Measurements from ENCODE around the gene PRKG1.
"Not testable (repeated sequence)": the region's sequence is repeated elsewhere in the genome, so short reads cannot be mapped to it uniquely, and the experiment has no call there.

The PRKG1 gene

DNA sequence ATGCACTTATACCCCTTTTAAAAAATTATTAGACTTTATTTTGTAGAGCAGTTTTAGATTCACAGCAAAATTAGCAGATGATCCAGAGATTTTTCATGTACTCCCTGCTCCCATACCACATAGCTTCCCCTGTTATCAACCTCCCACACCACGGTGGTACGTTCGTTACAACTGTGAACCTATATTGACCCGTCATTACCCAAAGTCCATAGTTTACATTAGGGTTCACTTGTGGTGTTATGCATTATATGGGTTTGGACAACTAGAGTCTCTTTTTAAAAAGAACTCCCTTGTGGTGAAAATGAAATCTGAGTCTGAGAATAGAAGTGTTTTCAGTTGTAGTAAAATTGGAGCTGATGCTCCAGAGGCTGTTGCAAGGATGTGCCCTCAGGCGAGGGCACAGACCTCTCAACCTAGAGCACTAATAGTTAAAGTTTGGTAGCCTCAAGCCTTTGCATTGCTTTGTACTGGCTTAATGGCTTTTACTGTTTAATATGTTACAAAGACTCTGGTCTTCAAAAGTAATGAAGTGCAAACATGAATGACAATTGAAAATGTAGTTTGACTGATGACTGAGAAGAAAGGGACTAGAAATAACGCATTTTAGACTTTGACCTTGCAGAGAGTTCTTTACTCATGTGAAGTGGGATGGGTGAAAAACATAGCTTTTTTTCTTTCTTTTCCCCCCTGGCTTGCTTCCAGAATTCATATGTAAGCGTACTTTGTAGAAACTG, 655.7 kb downstream of the PRKG1 start:
- DNase-seq = no peak

DNA sequence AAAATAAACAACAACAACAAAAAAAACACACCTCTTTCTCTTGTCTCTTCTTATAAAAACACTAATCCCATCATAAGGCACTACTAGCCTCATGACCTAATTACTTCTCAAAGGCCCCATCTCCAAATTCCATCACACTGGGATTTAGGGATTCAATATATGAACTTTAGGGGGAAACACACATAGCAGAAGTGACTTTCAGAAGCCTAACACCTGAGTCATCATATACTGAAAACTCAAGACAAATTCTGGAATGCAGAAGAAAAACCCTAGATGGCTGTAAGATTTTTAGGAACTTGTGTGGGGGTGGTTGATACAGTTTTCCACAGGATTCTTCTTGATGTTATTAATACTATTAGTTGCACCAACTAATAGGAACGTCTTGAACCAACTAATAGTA, 658.8 kb downstream of the PRKG1 start:
- DNase-seq = no peak

- peak; percentile 13 for DNase-seq
These were observed 668.9 kb downstream of the PRKG1 start for GRCh38 chr10:51743146-51743545.

- DNase-seq = no peak
These were observed 670.1 kb downstream of the PRKG1 start for GRCh38 chr10:51744235-51745000.

- no peak for DNase-seq
These were observed 671.1 kb downstream of the PRKG1 start for GRCh38 chr10:51745397-51745796.

DNA sequence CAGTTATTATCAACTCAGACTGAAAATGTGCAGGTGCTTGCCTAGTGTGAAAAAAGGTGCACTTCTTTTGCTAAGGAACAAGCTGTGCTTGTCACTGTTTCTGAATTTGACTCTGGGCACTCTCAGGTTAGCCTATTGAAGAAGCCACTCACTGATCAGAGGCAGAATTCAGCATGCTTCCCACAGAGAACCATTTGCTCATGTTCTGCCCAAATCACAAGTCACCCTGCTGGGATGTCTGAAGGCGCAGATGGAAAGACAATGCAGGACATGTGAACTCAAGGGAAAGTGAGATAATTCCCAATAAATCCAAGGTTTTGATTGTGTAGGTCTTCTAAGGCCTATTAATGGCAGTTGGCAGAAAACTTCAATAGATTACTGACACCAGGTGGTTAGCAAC, 672.9 kb downstream of the PRKG1 start:
- DNase-seq = no peak

GRCh38 chr10:51748959-51749358, 674.7 kb downstream of the PRKG1 start:
- DNase-seq = no peak

DNA sequence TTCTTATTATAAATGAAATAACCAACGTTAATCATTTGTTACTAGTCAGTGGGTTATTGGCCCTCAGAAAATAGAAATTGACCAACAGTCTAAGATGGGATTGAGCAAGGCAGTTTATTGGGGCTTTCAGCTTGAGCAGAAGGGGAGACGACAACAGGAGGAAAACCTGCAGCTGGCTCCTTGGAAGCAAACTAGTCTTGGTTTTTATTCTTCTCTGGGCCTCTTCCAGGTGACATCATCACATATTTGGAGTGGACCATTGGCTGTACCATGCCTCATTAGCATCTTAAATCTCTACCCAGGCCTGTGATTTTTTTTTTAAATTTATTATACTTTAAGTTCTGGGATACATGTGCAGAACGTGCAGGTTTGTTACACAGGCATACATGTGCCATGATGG, 684.1 kb downstream of the PRKG1 start:
- DNase-seq = no peak

- not testable (repeated sequence) for DNase-seq
These were observed 684.6 kb downstream of the PRKG1 start for GRCh38 chr10:51758838-51759237.

- DNase-seq = no peak
These were observed 685.7 kb downstream of the PRKG1 start for GRCh38 chr10:51759896-51760534.

- DNase-seq = no peak
These were observed 686.8 kb downstream of the PRKG1 start for GRCh38 chr10:51760864-51761640.

GRCh38 chr10:51763746-51764145, 689.5 kb downstream of the PRKG1 start:
- no peak for DNase-seq

DNA sequence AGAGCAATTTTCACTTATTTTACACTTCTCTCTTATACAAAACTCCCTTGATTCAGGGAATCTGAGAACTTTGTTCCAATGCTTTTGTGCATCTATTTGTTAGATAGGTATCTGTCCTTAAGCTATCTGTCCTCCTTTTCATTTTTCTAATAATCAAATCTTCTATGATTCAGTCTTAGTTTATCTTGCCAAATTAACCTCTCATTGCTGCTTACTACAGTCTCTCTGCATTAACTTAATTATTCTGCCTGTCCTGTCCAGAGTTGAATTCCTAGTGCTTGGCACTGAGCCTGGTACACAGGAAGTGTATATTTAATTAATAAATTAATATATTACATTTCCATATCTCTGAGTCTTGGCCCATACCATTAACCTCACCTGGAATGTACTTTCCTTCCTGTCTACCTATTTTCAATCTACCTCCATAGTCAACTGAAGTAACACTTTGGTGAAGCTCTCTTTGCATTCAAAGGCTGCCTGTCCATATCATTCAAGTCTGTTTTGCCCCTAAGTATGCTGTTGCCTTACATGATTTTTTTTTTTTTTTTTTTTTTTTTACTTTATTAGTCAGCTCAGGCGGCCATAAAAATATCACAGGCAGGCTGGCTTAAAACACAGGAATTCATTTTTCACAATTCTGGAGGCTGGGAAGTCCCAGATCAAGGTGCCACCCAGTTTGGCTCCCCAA, 691.1 kb downstream of the PRKG1 start:
- no peak for DNase-seq

- DNase-seq = no peak
These were observed 692.3 kb downstream of the PRKG1 start for GRCh38 chr10:51766423-51767102.

- no peak for DNase-seq
These were observed 692.9 kb downstream of the PRKG1 start for GRCh38 chr10:51767103-51767763.

- DNase-seq = no peak
These were observed 694.7 kb downstream of the PRKG1 start for GRCh38 chr10:51768886-51769465.

GRCh38 chr10:51770709-51771108, 696.4 kb downstream of the PRKG1 start:
- no peak for DNase-seq

DNA sequence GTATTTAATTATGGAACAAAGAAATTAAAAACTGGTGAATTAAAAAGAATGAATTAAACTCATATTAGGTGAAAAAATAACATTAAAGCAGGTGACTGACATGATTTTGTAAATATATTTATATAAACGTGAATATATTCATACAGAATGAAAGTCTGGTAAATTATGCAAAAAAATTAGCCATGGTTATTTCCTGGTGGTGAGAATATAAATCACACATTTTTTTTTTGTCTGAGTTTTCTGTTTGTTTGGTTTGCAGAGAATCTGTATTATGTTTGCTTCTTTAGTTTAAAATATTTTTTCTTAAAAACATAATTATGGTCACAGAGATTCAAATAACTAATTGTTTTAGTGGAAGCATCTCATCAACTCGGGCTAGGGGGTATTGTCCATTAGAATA, 698.1 kb downstream of the PRKG1 start:
- no peak for DNase-seq

- DNase-seq = no peak
These were observed 699.4 kb downstream of the PRKG1 start for GRCh38 chr10:51773681-51774080.

DNA sequence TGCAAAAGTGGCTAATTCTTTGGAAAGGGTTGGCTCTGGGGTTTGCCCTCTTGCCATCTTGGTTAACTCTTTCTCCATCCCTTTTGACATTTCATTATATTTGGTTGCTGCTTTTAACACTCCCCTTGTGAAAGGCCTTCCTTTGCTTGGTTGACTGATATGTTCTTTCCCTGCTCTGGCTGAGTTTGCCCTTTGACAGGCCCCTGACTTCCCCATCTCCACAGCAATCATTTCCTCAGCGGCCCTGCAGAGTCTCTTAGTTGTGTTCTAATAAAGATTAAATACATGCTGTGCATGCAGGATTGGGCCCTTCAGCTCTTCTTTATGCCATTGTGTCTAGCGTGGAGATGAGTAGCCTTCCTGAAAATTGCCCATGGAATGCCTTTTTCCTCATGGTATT, 709.7 kb downstream of the PRKG1 start:
- no peak for DNase-seq

Measured in NCI-H2171 (cell line).